Activated naive CD8-positive, alpha-beta T cell treated with anti-CD3 and anti-CD28 coated beads for 36 hours (primary cell): Measurements from ENCODE around the gene TMEM128. TPM values are rescaled to one million over a fixed set of nuclear protein-coding genes. Genes with fewer than 3 reads are reported as not detected.

Source experiments
- DNase-seq: peaks from one replicate; pipeline ENCODE4 v3.0.0; 2021
- H3K27ac Mint-ChIP-seq: one replicate; pipeline ENCODE4 v1.8.0; 2022; ENCODE audit warnings: mild to moderate bottlenecking, moderate library complexity, mixed read lengths
- H3K27me3 Mint-ChIP-seq: one replicate; pipeline ENCODE4 v1.8.0; 2022; ENCODE audit warnings: mild to moderate bottlenecking, mixed read lengths
- H3K36me3 Mint-ChIP-seq: one replicate; pipeline ENCODE4 v1.8.0; 2021; ENCODE audit warnings: mild to moderate bottlenecking, mixed read lengths
- H3K4me1 Mint-ChIP-seq: one replicate; pipeline ENCODE4 v1.8.0; 2021; ENCODE audit warnings: mixed read lengths
- H3K4me3 Mint-ChIP-seq: one replicate; pipeline ENCODE4 v1.8.0; 2022; ENCODE audit warnings: mild to moderate bottlenecking, moderate library complexity, mixed read lengths
- H3K9me3 Mint-ChIP-seq: one replicate; pipeline ENCODE4 v1.8.0; 2022; ENCODE audit warnings: mixed read lengths
- total RNA-seq, 2 experiments: library from RNA; stranded (reverse); gene quantifications; one replicate each; pipeline ENCODE4 v1.2.3, GENCODE V29; 2021

The TMEM128 gene
- total RNA-seq: 10 to 100 TPM; 23.6 to 25.0 TPM

GRCh38 chr4:4248029-4248884 is at the start of gene TMEM128:
Gene TMEM128 (minus strand): TSS chr4:4248223. CDS start chr4:4248202, 21 bp downstream.
- H3K27ac Mint-ChIP-seq: peak within 1 kb of the TSS; percentile 97
- H3K36me3 Mint-ChIP-seq: peaks cover 12% of the 10 kb centered on the region
- H3K9me3 Mint-ChIP-seq: no peaks in the 10 kb centered on the region
- peaks cover 16% of the 10 kb centered on the region for H3K4me1 Mint-ChIP-seq
- H3K27me3 Mint-ChIP-seq: no peaks in the 10 kb centered on the region
- DNase-seq: peak; percentile 91
- peak within 1 kb of the TSS; percentile 95 for H3K4me3 Mint-ChIP-seq

- H3K4me3 Mint-ChIP-seq: no peak overlapping the region
- H3K4me1 Mint-ChIP-seq: peaks cover 25% of the 10 kb centered on the region
- no peak overlapping the region for H3K27ac Mint-ChIP-seq
- peaks cover 17% of the 10 kb centered on the region for H3K36me3 Mint-ChIP-seq
- no peaks in the 10 kb centered on the region for H3K27me3 Mint-ChIP-seq
- H3K9me3 Mint-ChIP-seq: peaks cover 2% of the 10 kb centered on the region
- DNase-seq: no peak
These were observed 48.3 kb upstream of the TMEM128 start for GRCh38 chr4:4296283-4296846.

GRCh38 chr4:4293279-4293678 is 45.3 kb upstream of the TMEM128 start:
- Mint-ChIP-seq H3K4me1 (peaks cover 36% of the 10 kb centered on the region), H3K27me3 (no peaks in the 10 kb centered on the region), H3K27ac (no peak overlapping the region), H3K9me3 (peaks cover 2% of the 10 kb centered on the region), H3K36me3 (peaks cover 24% of the 10 kb centered on the region), H3K4me3 (no peak overlapping the region)
- DNase-seq: no peak

- peak within 1 kb of the TSS; percentile 97 for H3K4me3 Mint-ChIP-seq
- peaks cover 21% of the 10 kb centered on the region for H3K36me3 Mint-ChIP-seq
- peaks cover 43% of the 10 kb centered on the region for H3K4me1 Mint-ChIP-seq
- H3K9me3 Mint-ChIP-seq: no peaks in the 10 kb centered on the region
- H3K27me3 Mint-ChIP-seq: no peaks in the 10 kb centered on the region
- DNase-seq: peak; percentile 96
- peak within 1 kb of the TSS; percentile 92 for H3K27ac Mint-ChIP-seq
These were observed 42.2 kb upstream of the TMEM128 start, which contains the start of the genes LYAR and ZBTB49 for GRCh38 chr4:4289941-4290850. Gene LYAR (minus strand): TSS chr4:4290154. CDS start chr4:4283742, 6,412 bp downstream. Gene ZBTB49 (plus strand): TSS chr4:4290251. CDS start chr4:4299946, 9,695 bp downstream.

GRCh38 chr4:4289597-4289940 is 41.5 kb upstream of the TMEM128 start:
- H3K36me3 Mint-ChIP-seq: peaks cover 23% of the 10 kb centered on the region
- peak overlapping the region; percentile 97 for H3K4me3 Mint-ChIP-seq
- peak overlapping the region; percentile 92 for H3K27ac Mint-ChIP-seq
- no peaks in the 10 kb centered on the region for H3K9me3 Mint-ChIP-seq
- peaks cover 43% of the 10 kb centered on the region for H3K4me1 Mint-ChIP-seq
- no peak for DNase-seq
- no peaks in the 10 kb centered on the region for H3K27me3 Mint-ChIP-seq

GRCh38 chr4:4289055-4289454 is 41.0 kb upstream of the TMEM128 start:
- Mint-ChIP-seq H3K27me3 (no peaks in the 10 kb centered on the region), H3K4me3 (peak overlapping the region; percentile 97), H3K27ac (peak overlapping the region; percentile 92), H3K36me3 (peaks cover 23% of the 10 kb centered on the region), H3K9me3 (no peaks in the 10 kb centered on the region), H3K4me1 (peaks cover 43% of the 10 kb centered on the region)
- DNase-seq: no peak

GRCh38 chr4:4288098-4288497 is 40.1 kb upstream of the TMEM128 start:
- no peak for DNase-seq
- H3K4me3 Mint-ChIP-seq: peak overlapping the region; percentile 35
- H3K27me3 Mint-ChIP-seq: no peaks in the 10 kb centered on the region
- no peaks in the 10 kb centered on the region for H3K9me3 Mint-ChIP-seq
- H3K27ac Mint-ChIP-seq: no peak overlapping the region
- peaks cover 23% of the 10 kb centered on the region for H3K36me3 Mint-ChIP-seq
- peaks cover 40% of the 10 kb centered on the region for H3K4me1 Mint-ChIP-seq

- Mint-ChIP-seq H3K4me1 (peaks cover 24% of the 10 kb centered on the region), H3K9me3 (no peaks in the 10 kb centered on the region)
These were observed 37.0 kb upstream of the TMEM128 start for GRCh38 chr4:4284827-4285618.

GRCh38 chr4:4281787-4282186 is 33.8 kb upstream of the TMEM128 start:
- peaks cover 22% of the 10 kb centered on the region for H3K36me3 Mint-ChIP-seq
- no peaks in the 10 kb centered on the region for H3K9me3 Mint-ChIP-seq
- H3K4me1 Mint-ChIP-seq: peaks cover 4% of the 10 kb centered on the region
- DNase-seq: no peak
- no peak overlapping the region for H3K27ac Mint-ChIP-seq
- H3K27me3 Mint-ChIP-seq: no peaks in the 10 kb centered on the region
- no peak overlapping the region for H3K4me3 Mint-ChIP-seq

More at GRCh38 chr4:4284827-4285618, 37.0 kb upstream of the TMEM128 start:
- Mint-ChIP-seq H3K4me3 (no peak overlapping the region), H3K27ac (no peak overlapping the region), H3K27me3 (no peaks in the 10 kb centered on the region), H3K36me3 (peaks cover 29% of the 10 kb centered on the region)
- DNase-seq: no peak

GRCh38 chr4:4277531-4277930 is 29.5 kb upstream of the TMEM128 start:
- DNase-seq: no peak
- no peaks in the 10 kb centered on the region for H3K27me3 Mint-ChIP-seq
- no peaks in the 10 kb centered on the region for H3K9me3 Mint-ChIP-seq
- H3K4me3 Mint-ChIP-seq: no peak overlapping the region
- H3K4me1 Mint-ChIP-seq: no peaks in the 10 kb centered on the region
- no peak overlapping the region for H3K27ac Mint-ChIP-seq
- H3K36me3 Mint-ChIP-seq: peaks cover 26% of the 10 kb centered on the region

GRCh38 chr4:4274226-4274625 is 26.2 kb upstream of the TMEM128 start:
- Mint-ChIP-seq H3K4me1 (peaks cover 4% of the 10 kb centered on the region), H3K4me3 (no peak overlapping the region), H3K36me3 (peaks cover 34% of the 10 kb centered on the region), H3K27me3 (no peaks in the 10 kb centered on the region), H3K27ac (peak overlapping the region; percentile 18), H3K9me3 (no peaks in the 10 kb centered on the region)
- DNase-seq: no peak

- peaks cover 35% of the 10 kb centered on the region for H3K36me3 Mint-ChIP-seq
- peaks cover 4% of the 10 kb centered on the region for H3K4me1 Mint-ChIP-seq
- no peaks in the 10 kb centered on the region for H3K9me3 Mint-ChIP-seq
- no peak overlapping the region for H3K27ac Mint-ChIP-seq
- no peaks in the 10 kb centered on the region for H3K27me3 Mint-ChIP-seq
- no peak overlapping the region for H3K4me3 Mint-ChIP-seq
- DNase-seq: no peak
These were observed 23.9 kb upstream of the TMEM128 start for GRCh38 chr4:4271912-4272311.

- Mint-ChIP-seq H3K4me3 (no peak overlapping the region), H3K4me1 (peaks cover 4% of the 10 kb centered on the region), H3K36me3 (peaks cover 34% of the 10 kb centered on the region), H3K9me3 (no peaks in the 10 kb centered on the region), H3K27ac (no peak overlapping the region), H3K27me3 (no peaks in the 10 kb centered on the region)
- no peak for DNase-seq
These were observed 22.5 kb upstream of the TMEM128 start for GRCh38 chr4:4270529-4270928.

- Mint-ChIP-seq H3K4me3 (no peak overlapping the region), H3K36me3 (peaks cover 34% of the 10 kb centered on the region), H3K4me1 (peaks cover 4% of the 10 kb centered on the region), H3K9me3 (no peaks in the 10 kb centered on the region), H3K27me3 (no peaks in the 10 kb centered on the region), H3K27ac (peak overlapping the region; percentile 10)
- DNase-seq: no peak
These were observed 21.8 kb upstream of the TMEM128 start for GRCh38 chr4:4269856-4270255.
